Natural killer cell (primary cell): Measurements from ENCODE around the gene ERBIN. TPM values are rescaled to one million over a fixed set of nuclear protein-coding genes. Genes with fewer than 3 reads are reported as not detected.
A peak's percentile ranks its signal among the peaks of the same experiment; 100 is the strongest.

ENCODE experiments used
- ATAC-seq, 3 donors: fragments of 150-1000 bp in 2 of 3; fragments of 200-7000 bp in 1 of 3; cut with Tn5 transposase; 1 replicate in 1 of 3; 2 replicates in 2 of 3; pipeline ENCODE4 v1.10.0; 2021; ENCODE audit warnings: mild to moderate bottlenecking in 2 of 3, moderate library complexity in 2 of 3
- DNase-seq, 2 donors: peaks; one replicate each; pipeline versions ENCODE4 v3.0.0 to v3.0.0-alpha.2; 2013 to 2021; ENCODE audit warnings: mixed read lengths in 1 of 2
- H3K27ac ChIP-seq: one replicate; pipeline ENCODE4 v1.5.1; 2013; ENCODE audit warnings: mild to moderate bottlenecking, low read length
- H3K27me3 ChIP-seq: one replicate; pipeline ENCODE4 v1.6.1; 2013; ENCODE audit warnings: low read length; ENCODE audit not compliant: control insufficient read depth, insufficient read depth
- H3K36me3 ChIP-seq: one replicate; pipeline ENCODE4 v1.6.1; 2013; ENCODE audit warnings: low read length; ENCODE audit not compliant: control insufficient read depth, insufficient read depth
- H3K4me1 ChIP-seq: one replicate; pipeline ENCODE4 v1.6.1; 2013; ENCODE audit warnings: low read length; ENCODE audit not compliant: control insufficient read depth, insufficient read depth
- H3K4me3 ChIP-seq: one replicate; pipeline ENCODE4 v1.5.1; 2013; ENCODE audit warnings: low read length
- H3K9me3 ChIP-seq: one replicate; pipeline ENCODE4 v1.6.1; 2013; ENCODE audit warnings: low read length; ENCODE audit not compliant: control insufficient read depth, insufficient read depth
- H3K27ac Mint-ChIP-seq, 2 donors: one replicate each; pipeline ENCODE4 v1.8.0; 2022; ENCODE audit warnings: mild to moderate bottlenecking in 2 of 2, mixed read lengths in 2 of 2, moderate library complexity in 1 of 2
- H3K27me3 Mint-ChIP-seq, 2 donors: one replicate each; pipeline ENCODE4 v1.8.0; 2022; ENCODE audit warnings: low read depth in 2 of 2, mixed read lengths in 2 of 2
- H3K36me3 Mint-ChIP-seq: one replicate; pipeline ENCODE4 v1.8.0; 2022; ENCODE audit warnings: mixed read lengths
- H3K4me1 Mint-ChIP-seq, 2 donors: one replicate each; pipeline ENCODE4 v1.8.0; 2022; ENCODE audit warnings: mixed read lengths in 2 of 2
- H3K4me3 Mint-ChIP-seq: one replicate; pipeline ENCODE4 v1.8.0; 2022; ENCODE audit warnings: mild to moderate bottlenecking, moderate library complexity, mixed read lengths
- H3K9me3 Mint-ChIP-seq, 2 donors: one replicate each; pipeline ENCODE4 v1.8.0; 2022; ENCODE audit warnings: mixed read lengths in 2 of 2
- CTCF ChIP-seq: fragments of 200-600 bp; IDR thresholded peaks from one replicate; pipeline ENCODE4 v1.8.0; 2022; ENCODE audit warnings: antibody characterized with exemption
- WGBS: methylation state at CpG from one replicate; pipeline ENCODE4 v1.1.7; 2013; ENCODE audit warnings: missing lambda C conversion rate; ENCODE audit not compliant: insufficient coverage; 5-methylcytosine and 5-hydroxymethylcytosine counted together
- intact Hi-C: fragments of 100-400 bp; cut with micrococcal nuclease; formaldehyde crosslinking; loops from one replicate; pipeline ENCODE4 v1.14.2; 2022
- total RNA-seq, 4 donors: library from RNA; stranded (reverse); fragments of 120-200 nt in 1 of 4; gene quantifications; one replicate each; pipeline versions ENCODE4 v1.2.3 to v1.2.4, GENCODE V29; 2013 to 2022

Gene ERBIN
- total RNA-seq, 3 donors from 2014 or later (not counting 1 experiment from before 2014, with no cell fraction given): 153 to 171 (median 166) TPM

- H3K4me1 Mint-ChIP-seq: no peaks in the 10 kb centered on the region
- Histone ChIP-seq H3K4me3 (no peak overlapping the region), H3K27me3 (no peaks in the 10 kb centered on the region), H3K27ac (no peak overlapping the region), H3K9me3 (no peaks in the 10 kb centered on the region), H3K4me1 (no peaks in the 10 kb centered on the region), H3K36me3 (no peaks in the 10 kb centered on the region)
- intact Hi-C loops: no loop called here
- TF ChIP-seq CTCF: no peak
- no peak for ATAC-seq
- no CpG with 5 or more reads among the region's 3 CpGs for WGBS
- peaks cover 0 to 3% of the 10 kb centered on the region in 2 donors for H3K27me3 Mint-ChIP-seq
- H3K27ac Mint-ChIP-seq: no peak overlapping the region
- no peaks in the 10 kb centered on the region for H3K36me3 Mint-ChIP-seq
- H3K4me3 Mint-ChIP-seq: no peak overlapping the region
- no peaks in the 10 kb centered on the region for H3K9me3 Mint-ChIP-seq
- DNase-seq: no peak
Measured at GRCh38 chr5:65916066-65916465, 10.3 kb upstream of the ERBIN start.

GRCh38 chr5:65916636-65917035 lies 9.7 kb upstream of the ERBIN start:
- Mint-ChIP-seq H3K9me3 (no peaks in the 10 kb centered on the region), H3K27ac (no peak overlapping the region), H3K36me3 (no peaks in the 10 kb centered on the region), H3K4me1 (no peaks in the 10 kb centered on the region), H3K4me3 (no peak overlapping the region), H3K27me3 (peaks cover 0 to 3% of the 10 kb centered on the region in 2 donors)
- no peak for DNase-seq
- no peak for TF ChIP-seq CTCF
- no peak overlapping the region for H3K4me3 ChIP-seq
- intact Hi-C loops: no loop called here
- 44% methylated on average over 1 of the region's 1 CpG for WGBS
- no peaks in the 10 kb centered on the region for H3K36me3 ChIP-seq
- no peak overlapping the region for H3K27ac ChIP-seq
- no peaks in the 10 kb centered on the region for H3K4me1 ChIP-seq
- no peaks in the 10 kb centered on the region for H3K27me3 ChIP-seq
- H3K9me3 ChIP-seq: no peaks in the 10 kb centered on the region
- no peak for ATAC-seq

- no peak overlapping the region for H3K4me3 ChIP-seq
- H3K9me3 ChIP-seq: no peaks in the 10 kb centered on the region
- ATAC-seq: no peak
- H3K4me1 Mint-ChIP-seq: peaks cover 16 to 22% of the 10 kb centered on the region in 2 donors
- no peaks in the 10 kb centered on the region for H3K36me3 Mint-ChIP-seq
- no peaks in the 10 kb centered on the region for H3K36me3 ChIP-seq
- no peaks in the 10 kb centered on the region for H3K27me3 ChIP-seq
- H3K4me1 ChIP-seq: peaks cover 8% of the 10 kb centered on the region
- H3K4me3 Mint-ChIP-seq: no peak overlapping the region
- intact Hi-C loops: loop anchor here (10.0 kb wide), 1 partner anchor 155 kb away; no protein-coding TSS in a partner anchor
- no peak overlapping the region for H3K27ac ChIP-seq
- no peak for DNase-seq
- no peak for TF ChIP-seq CTCF
- H3K9me3 Mint-ChIP-seq: no peaks in the 10 kb centered on the region
- peaks cover 0 to 3% of the 10 kb centered on the region in 2 donors for H3K27me3 Mint-ChIP-seq
- no peak overlapping the region for H3K27ac Mint-ChIP-seq
Measured at GRCh38 chr5:65919773-65920172, 6.6 kb upstream of the ERBIN start.

GRCh38 chr5:65923339-65923738 lies 3.0 kb upstream of the ERBIN start:
- no peak overlapping the region for H3K4me3 Mint-ChIP-seq
- Histone ChIP-seq H3K36me3 (no peaks in the 10 kb centered on the region), H3K9me3 (no peaks in the 10 kb centered on the region), H3K27me3 (no peaks in the 10 kb centered on the region), H3K4me3 (no peak overlapping the region), H3K4me1 (peaks cover 10% of the 10 kb centered on the region), H3K27ac (no peak overlapping the region)
- DNase-seq (no peak), ATAC-seq (no peak)
- no peak for TF ChIP-seq CTCF
- H3K36me3 Mint-ChIP-seq: no peaks in the 10 kb centered on the region
- H3K27ac Mint-ChIP-seq: peak overlapping the region in 1 of 2 donors; percentile 96
- H3K9me3 Mint-ChIP-seq: no peaks in the 10 kb centered on the region
- H3K4me1 Mint-ChIP-seq: peaks cover 23 to 42% of the 10 kb centered on the region in 2 donors
- intact Hi-C loops: loop anchor here (10.0 kb wide), 1 partner anchor 159 kb away; no protein-coding TSS in a partner anchor
- 98% methylated on average over 4 of the region's 5 CpGs for WGBS
- peaks cover 0 to 1% of the 10 kb centered on the region in 2 donors for H3K27me3 Mint-ChIP-seq
